ENCODE data around the gene MLH3.
"Not testable (repeated sequence)": the region's sequence is repeated elsewhere in the genome, so short reads cannot be mapped to it uniquely, and the experiment has no call there.

MLH3 gene

DNA sequence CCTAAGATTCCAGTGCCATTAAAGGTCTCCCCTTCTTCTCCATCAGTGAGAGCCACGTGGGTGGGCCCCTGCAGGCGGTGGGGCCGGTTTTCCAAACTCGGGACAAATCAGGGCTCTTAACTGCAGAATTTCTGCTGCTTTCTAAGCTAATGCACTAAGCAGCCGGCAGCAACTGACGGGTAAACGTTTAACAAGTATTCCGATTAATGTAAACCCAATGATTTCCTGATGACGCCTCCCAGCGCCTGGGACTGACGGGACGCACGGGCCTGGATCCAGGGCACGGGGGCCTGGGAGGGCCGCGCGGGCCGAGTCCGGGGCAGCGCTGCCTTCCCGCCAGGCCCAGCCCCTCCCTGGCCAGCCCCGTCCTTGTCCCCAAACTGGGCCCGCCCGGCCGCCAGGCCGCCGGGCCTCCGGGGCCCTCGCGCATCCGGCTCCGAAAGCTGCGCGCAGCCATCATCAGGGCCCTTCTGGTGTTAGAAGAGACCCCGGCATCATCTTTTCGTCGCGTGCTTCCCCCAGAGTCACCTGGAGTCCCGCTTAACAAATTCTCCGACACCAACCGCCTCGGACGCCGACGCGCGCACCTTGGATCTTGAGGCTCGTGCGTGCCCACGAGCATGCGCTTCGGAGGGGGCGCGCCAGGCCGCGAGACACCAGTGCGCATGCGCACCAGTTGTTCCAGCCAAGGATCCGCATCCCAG is at the start of gene MLH3:
MLH3 (minus strand) TSS at position 616 of the 704 bp plus-strand sequence. CDS start 1,812 bp downstream, outside the sequence.
- peak; percentile 67 for DNase-seq (ENCODE audit: low read depth)

DNA sequence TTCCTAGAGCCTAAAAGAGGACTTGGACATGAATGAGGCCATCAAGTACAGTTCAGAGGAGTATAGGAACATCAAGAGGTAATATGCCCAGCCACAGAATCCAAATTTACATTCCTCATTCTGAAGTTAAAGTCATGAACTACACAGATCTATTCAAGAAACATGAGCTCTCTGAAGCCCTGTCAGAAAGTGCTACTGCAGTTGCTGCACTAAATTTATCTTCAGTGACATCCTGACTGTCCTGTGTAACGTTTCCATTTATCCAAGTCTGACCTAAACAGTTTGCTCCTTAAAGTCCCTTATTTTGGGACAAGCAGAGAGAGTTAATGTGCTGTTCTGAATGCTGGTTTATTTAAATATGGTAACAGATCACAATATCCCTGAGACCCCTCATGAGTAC is 47.4 kb upstream of the MLH3 start:
- no peak for DNase-seq (ENCODE audit: low read depth)

DNA sequence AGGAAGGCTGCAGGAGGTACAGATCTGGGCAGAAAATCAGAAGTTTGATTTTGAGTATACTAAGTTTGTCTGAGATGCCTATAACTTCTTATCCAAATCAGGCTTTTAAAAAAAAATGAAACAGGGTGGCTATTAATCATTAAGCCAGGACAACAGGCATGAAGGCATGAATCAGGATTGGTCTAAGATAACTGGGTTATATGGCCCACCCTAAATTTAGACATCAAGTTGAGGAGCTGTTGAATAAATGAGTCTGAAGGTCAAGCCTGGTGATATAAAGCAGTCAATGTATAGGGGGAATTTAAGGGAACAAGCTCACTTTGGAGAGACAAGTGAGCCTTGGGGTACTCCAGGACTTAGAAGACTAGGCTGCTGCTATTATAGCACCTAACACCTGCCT is 46.9 kb upstream of the MLH3 start:
- no peak for DNase-seq (ENCODE audit: low read depth)

DNA sequence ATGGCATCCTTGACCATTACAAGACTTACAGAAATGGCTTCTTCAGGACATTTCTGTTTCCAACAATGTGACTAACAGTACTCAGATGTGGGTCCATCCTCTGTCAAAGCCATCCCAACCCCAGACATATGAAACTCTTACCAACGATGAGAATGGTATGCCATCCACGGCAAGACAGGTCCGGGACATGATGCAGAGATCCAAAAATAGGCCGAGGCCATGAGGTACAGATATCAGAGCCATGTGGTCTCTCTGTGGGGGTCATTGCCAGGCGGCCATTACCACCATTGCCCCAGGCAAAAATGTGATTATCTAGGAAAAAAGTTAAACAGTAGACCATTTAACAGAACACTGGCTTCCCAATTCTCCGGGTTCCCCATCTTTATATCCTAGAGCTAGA is 45.7 kb upstream of the MLH3 start:
- DNase-seq (ENCODE audit: low read depth), result no peak

DNA sequence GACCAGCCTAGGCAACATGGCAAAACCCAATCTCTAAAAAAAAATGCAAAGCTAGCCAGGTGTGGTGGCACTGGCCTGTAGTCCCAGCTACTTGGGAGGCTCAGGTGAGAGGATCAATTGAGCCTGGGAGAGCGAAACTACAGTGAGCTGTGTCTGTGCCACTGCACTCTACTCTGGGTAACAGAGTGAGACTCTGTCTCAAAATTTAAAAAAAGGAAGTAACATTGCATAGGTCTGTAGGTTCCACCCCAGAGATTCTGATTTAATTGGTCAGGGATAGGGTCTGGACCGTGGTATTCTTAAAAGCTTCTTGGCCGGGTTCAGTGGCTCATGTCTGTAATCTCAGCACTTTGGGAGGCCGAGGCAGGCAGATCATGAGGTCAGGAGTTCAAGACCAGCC is 44.4 kb upstream of the MLH3 start:
- DNase-seq (ENCODE audit: low read depth), result no peak

DNA sequence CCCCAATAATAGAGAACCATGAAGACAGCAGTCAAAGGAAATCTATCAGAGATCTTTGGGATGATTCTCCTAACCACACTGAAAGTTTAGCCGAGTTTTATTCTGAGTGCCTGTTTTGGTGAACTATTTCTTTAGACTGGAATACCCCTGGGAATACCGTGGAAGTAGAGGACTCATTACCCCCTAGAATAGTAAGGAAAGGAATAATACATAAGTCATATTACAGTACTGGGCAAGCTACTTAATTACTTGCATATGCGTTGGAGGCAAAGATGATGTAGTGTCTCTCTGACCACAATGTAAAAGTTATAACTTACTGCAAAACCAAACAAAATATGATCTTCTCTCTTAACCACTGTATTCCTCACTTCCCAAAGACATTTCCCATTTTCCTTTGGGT is 43.6 kb upstream of the MLH3 start:
- DNase-seq (ENCODE audit: low read depth), result no peak

DNA sequence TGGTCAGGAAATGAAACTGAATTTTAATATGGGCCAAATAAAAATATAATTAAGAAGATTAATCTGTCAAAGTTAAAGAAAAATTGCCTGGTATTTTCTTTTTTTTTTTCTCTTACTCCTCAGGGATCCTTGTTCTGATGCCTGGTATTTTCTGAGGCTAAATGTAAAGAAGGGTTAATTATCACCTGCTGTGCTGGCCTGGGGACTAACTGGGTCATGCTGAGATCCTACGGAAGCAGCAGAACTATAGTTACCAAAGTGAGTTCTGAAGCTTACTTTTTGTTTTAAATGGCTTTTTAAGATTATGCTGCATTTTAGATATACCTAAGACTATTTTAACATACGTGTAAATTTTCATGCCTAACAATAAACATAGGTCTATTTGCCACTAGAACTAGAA is 41.4 kb upstream of the MLH3 start:
- no peak for DNase-seq (ENCODE audit: low read depth)

DNA sequence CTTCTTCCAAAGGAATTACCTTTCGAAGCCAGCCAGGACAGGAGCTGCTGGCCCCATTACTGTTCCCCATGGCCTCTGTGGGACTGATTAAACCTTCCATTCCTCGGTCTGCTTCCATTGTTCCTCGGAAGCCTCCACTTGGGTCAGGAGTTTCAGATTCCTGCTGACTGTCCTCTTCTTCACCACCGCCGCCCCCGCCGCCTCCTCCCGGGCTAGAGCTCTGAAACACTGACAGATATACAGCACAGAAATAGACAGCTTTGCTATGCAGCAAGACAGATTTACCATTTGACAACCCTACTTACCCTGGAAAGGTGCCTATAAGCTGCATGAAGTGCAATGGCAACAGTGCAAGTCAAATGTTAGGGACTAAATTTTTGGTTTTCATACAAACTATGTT is 40.0 kb upstream of the MLH3 start:
- DNase-seq (ENCODE audit: low read depth), result no peak

DNA sequence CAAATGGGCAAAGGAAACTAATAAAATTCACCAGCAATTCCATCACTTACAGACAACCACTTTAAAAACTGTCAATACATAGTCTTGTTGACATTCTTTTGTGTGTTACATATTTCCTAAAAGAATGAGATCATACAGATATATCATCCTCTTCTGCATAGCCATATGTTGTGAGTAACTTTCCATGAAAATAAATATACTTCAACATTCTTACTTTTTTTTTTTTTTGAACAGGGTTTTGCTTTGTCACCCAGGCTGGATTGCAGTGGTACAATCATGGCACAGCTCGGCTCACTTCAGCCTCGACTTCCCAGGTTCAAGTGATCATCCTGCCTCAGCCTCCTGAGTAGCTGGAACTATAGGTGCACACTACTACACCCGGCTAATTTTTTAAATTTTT is 39.1 kb upstream of the MLH3 start:
- no peak for DNase-seq (ENCODE audit: low read depth)

DNA sequence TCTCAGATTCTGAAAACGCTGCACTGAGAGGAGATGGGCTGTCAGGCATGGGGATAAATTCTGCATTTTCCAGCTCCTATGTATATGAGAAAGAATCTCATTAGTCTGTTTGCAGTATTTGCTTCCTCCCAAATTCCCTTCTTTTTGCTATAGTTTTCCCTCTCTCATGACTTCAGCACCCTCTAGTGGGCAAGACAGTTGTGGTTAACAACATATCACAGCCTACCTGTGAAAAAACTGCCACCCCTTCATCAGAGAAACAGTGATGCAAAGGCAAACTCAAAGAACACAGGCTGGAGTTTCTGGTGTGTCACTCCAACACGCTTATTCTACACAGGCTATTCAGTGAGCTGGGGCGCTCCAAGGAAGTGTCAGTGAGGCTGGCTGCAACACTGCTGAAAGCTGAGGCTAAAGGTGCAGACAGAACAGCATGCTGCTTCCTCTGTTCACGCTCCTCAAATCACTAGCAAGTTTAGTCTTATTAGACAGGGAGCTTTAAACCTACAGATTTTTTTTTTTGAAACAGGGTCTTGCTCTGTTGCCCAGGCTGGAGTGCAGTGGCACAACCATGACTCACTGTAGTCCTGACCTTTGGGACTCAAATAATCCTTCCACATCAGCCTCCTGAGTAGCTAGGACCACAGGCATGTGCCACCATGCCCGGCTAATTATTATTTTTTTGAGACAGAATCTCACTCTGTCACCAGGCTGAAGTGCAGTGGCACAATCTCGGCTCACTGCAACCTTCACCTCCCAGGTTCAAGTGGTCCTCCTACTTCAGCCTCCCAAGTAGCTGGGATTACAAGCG is 37.5 kb upstream of the MLH3 start:
- peak; percentile 4 for DNase-seq (ENCODE audit: low read depth)

DNA sequence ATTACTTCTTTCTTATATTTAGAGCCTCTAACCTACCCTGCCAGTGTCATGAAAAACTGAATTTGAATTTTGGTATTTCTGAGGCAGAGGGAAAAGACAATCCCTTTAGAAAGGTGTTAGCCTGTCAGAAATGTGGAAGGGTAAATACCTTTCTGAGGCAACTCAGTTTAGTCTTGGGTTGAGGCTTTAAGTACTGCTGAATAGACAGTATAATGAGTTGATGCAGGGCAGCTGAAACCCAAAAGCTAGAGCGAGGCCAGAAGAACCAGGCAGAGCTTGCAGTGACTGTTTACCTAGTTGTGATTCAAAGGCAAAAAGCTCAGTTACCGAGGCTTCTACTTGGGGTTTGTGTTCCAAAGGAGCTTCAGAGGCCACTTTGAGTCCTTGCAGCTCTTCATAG is 36.9 kb upstream of the MLH3 start:
- DNase-seq (ENCODE audit: low read depth), result no peak

DNA sequence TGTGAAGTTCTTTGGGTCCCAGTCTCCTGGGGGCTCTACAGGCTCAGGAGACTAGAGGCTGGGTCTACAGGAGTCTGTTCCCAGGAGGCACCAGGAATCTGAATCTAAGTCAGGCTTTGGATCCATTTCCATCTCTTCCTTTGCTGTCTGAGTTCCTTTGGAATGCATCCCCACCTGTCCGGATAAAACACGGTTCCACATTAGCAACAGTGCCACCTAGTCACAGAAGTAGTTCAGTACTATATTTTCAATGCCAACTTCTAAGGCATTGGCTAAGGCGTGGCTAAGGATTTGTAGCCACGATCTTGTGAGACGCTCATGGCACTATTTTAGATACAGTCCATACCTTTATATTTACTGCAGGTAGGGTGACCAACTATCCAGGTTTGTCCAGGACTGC is 33.2 kb upstream of the MLH3 start:
- no peak for DNase-seq (ENCODE audit: low read depth)

DNA sequence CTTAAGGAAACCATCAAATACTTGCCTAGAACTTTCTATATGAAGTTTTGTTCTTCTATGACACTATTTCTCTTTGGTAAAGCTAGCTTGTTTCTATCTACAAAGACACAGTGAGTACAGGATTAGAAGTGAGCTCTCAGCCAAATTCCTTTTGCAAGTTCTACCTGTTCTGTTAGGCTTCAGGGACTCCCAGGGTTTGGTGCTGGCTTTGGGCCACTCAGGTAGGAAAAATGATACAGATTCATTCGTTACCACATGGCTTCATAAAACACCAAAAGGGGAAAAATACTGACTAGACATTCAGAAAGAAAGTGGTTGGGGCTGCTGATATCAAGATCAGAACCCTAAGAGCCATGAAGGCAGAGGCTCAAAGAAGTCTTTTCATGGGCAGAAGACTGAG is 32.0 kb upstream of the MLH3 start:
- DNase-seq (ENCODE audit: low read depth), result no peak

DNA sequence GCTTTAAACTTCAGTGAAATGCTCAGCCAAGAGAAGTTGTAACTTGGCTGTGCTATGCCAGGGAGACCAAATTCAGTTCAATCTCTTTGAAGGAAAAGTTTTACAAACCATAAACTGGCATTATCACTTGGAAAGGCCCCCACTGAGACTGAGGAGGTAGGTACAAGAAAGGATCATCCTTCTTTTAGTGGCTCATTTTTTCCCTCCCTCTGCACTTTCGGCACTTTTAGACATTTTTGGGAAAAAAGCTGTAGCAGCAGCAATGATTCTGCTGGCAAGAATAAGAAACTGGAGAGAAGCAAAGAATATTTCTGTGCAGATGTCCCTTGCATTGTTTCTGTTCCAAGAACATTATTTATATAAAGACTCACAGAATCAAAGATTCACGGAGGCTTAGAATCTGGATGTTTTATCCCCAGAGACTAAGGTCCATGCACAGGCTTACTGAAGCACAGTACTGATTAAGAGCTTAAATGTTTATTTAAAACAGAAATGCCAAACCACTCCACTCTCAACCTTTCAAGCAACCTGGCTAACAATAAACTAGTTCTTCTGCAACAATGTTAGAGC is 30.5 kb upstream of the MLH3 start:
- DNase-seq (ENCODE audit: low read depth), result no peak

DNA sequence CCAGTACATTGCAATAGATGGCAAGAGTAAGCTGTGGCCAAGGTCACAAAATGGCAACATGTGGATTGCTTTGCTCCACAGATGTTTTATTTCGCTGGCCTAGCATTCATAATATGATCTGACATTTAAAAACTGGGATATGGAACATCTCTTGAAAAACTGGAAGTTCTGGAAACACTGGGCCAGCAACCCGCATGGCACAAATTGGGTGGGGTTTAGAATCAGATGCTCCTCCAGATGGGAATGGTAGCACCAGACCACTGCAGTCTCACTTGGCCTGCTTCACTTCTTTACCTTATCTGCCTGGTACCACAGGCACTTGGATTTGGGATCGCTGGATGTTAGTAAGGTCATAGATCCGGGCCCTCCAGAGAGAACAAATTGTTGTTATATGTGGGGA is 28.3 kb upstream of the MLH3 start:
- no peak for DNase-seq (ENCODE audit: low read depth)

DNA sequence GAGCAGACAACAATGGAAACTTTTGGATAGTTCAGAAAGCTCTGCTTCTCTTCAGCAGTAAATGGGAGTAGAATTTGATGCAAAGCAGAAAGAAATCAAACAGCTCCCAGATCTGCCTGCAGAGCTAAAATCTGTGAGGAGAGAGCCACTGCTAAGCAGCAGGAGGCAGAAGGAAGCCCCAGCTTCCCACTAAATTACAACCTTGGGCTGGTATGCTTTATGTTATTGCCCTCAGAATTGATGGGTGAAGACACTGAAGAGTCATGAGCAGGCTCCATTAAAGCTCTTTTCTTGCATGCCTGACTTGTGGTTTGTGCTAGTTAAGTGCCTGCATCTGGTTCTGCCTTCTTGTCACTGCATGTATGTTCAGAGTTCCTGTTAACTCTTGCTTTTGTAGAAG is 26.5 kb upstream of the MLH3 start:
- DNase-seq (ENCODE audit: low read depth), result no peak

DNA sequence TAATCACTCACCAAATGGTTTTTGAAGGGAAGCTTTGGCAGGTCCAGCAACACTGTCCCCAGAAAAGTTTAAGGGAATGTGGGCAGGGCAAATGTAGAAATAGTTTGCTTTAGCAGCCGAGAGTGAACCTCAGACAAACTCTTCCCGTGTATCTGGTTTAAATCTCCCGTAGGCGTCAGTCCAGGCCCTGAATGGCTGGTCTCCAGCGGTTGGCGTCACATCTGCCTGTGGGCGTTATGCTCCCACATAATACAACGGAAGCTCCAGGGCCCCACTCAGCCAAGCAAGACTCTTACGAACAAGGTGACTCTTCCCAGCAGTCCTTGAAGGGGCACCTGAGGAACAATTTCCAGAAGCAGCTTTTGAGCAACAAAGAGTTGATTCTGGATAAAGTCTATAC is 19.1 kb upstream of the MLH3 start:
- no peak for DNase-seq (ENCODE audit: low read depth)

DNA sequence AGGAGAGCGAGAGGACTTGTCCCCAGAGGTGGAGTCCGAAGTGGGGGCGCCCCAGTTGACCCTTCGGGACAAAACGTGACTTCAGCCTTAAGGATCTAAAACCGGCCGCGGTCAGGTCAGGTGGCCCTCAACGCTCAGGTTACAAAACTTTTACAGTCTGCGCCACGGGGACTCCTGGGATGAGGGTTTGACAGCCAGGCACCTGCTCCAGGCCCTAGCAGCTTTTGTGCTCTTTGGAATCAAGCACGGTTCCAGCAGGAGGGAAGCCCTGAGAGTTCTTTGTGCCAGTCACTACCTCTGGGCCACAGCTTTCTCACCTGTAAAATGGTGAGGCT is 18.5 kb upstream of the MLH3 start:
- no peak for DNase-seq (ENCODE audit: low read depth)

DNA sequence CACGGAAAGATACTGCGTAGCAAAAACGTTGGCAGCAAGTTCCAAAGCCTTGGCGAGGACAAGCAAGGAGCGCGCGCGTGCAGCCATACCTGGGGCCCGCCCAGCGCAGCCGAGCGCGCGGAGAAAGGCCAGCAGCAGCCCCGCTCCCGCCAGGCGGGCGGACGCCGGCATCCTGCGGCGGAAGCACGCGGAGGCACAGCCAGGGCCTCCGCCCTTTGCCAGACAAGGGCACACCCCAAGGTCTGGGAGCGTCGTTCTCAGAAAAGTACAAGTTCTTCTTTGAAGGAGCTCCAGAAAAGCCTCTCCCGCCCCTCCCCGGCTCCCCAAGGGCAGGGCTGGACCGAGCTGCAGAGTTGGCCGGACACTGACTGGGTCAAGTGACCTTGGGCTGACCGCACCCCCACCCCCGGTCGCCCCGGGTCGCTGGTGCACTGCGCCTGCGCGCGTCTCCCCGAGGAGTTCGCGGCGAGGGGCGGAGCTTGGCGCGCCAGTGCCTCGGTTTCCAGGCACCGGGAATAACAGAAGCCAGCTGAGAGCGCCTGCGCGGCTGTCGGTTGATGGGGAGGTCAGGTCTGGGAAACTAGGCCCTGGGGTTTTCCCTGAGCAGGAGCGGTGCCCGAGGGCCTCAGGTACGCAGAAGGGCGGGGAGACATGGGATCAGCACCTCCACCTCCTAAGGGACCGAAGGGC is 18.0 kb upstream of the MLH3 start, which contains the start of gene ZC2HC1C:
ZC2HC1C (plus strand) TSS at position 521 of the 690 bp plus-strand sequence. CDS start 933 bp downstream, outside the sequence.
- peak; percentile 59 for DNase-seq (ENCODE audit: low read depth)

DNA sequence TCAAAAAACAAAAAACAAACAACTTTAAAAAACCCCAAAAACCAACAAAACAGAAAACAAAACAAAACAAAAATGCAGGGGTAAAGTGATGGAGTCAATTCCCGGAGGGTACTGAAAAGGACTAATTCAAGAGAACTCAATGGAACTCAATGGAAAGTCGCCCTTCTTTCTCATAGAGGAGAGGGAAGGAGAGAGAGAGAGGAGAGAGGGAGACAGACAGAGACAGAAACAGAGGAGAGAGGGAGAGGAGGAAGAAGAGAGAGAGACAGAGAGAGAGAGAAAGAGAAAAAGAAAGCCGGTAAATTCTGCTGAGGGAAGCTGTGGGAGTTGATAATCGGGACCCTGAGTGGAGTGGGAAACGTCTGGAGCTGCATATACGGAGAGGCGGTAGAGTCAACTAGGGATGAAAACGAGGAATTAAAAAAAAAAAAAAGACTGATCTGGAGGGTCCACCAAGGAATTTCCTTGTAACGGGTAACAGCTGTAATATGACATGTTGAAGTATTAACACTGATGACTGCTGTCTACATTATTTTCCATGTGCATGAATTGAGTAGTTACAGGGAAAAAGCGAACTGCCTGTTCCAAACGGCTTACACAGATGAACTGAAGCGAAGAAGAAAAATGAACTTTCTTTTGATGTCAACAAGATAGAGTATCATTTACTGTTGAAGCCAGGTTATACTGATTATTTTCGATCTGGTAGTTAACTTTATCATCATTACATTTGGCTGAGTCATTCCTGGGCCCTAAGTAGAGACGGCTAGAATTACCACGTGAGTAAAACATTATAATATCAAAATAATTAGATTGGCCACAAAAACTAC is 17.2 kb upstream of the MLH3 start:
- DNase-seq (ENCODE audit: low read depth), result no peak

DNA sequence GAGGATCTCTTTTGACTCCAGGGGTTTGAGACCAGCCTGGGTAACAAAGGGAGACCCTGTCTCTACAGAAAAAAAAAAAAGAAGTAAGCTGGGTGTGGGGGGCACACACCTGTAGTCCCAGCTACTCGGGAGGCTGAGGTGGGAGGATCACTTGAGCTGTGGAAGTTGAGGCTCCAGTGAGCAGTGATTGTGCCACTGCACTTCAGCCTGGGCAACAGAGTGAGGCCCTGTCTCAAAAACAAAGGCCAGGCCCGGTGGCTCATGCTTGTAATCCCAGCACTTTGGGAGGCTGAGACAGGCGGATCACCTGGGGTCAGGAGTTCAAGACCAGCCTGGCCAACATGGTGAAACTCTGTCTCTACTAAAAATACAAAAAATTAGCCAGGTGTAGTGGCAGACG is 16.5 kb upstream of the MLH3 start:
- not testable (repeated sequence) for DNase-seq (ENCODE audit: low read depth)

DNA sequence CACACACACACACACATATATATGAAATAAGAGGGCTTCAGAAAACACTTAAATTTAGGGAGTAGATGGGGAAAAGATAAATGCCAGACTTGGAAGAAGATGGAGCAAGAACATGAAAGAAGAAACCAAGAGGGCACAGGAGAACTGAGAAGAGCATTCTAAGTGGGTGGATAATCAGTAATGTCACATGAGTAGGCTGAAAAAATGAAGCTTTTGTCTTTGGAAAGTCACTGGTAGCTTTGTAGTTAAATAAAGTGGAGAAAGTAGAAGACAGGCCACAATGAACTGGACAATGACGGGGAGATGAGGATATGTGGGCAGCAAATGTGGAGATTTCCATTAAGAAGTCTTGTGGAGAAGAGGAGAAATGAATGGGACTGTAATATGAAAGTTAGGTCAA is 15.9 kb upstream of the MLH3 start:
- no peak for DNase-seq (ENCODE audit: low read depth)
